NOMO-1 treated with dmso at 0.1 percent for 144 hours (cell line): ENCODE measurements around the gene TMEM271.

Experiments used
- DNase-seq: peaks from one replicate; lab custom pipeline; 2025; ENCODE audit not compliant: unreplicated experiment; lab: John Stamatoyannopoulos, UW

The TMEM271 gene

GRCh38 chr4:581753-582361, 5.8 kb upstream of the TMEM271 start:
- DNase-seq, result no peak

DNA sequence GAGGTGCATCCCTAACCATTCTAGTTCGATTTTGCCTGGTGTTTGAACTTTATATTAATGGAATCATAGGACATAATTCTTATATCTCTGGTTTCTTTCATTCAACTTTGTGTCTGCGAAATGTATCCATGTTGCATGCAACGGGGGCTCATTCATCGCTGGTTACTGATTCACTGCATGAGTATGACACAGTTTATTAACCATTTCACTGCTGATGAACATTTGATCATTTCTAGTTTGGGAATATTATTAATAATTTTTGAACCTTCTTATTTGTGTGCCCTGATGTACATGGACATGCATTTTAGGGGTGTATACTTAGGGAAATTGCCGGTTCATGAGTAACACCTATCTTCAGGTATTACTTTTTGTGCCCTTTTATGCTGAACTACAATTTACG, 5.1 kb upstream of the TMEM271 start:
- DNase-seq, result no peak

DNA sequence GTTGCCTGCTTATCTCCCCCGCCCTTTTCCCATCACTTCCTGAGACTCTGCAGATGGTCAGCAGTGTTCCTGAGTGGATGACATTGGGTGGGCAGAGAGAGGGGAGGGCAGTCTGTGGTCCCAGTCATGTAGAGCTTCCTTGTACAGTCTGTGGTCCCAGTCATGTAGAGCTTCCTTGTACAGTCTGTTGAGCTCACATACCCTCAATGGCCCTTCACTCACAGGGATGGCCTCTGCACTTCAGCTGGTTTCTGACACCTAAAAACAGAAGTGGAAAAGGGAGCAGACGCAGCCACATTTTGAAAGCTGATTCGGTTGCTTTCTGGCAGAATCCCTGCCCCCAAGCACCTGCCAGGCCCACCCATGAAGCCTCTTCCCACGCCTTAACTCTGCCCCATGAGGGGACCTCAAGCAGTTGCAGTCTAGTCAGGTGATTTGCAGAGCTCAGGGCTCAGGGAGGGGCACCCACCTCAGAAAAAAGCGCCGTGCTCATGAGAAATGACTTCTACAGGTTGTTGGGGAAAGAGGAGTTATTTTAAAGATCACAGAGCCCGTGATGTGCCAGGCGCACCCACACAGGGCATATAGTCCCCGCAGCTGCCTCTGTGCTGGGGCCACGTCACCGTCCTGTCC, 3.6 kb upstream of the TMEM271 start:
- DNase-seq, result no peak

DNA sequence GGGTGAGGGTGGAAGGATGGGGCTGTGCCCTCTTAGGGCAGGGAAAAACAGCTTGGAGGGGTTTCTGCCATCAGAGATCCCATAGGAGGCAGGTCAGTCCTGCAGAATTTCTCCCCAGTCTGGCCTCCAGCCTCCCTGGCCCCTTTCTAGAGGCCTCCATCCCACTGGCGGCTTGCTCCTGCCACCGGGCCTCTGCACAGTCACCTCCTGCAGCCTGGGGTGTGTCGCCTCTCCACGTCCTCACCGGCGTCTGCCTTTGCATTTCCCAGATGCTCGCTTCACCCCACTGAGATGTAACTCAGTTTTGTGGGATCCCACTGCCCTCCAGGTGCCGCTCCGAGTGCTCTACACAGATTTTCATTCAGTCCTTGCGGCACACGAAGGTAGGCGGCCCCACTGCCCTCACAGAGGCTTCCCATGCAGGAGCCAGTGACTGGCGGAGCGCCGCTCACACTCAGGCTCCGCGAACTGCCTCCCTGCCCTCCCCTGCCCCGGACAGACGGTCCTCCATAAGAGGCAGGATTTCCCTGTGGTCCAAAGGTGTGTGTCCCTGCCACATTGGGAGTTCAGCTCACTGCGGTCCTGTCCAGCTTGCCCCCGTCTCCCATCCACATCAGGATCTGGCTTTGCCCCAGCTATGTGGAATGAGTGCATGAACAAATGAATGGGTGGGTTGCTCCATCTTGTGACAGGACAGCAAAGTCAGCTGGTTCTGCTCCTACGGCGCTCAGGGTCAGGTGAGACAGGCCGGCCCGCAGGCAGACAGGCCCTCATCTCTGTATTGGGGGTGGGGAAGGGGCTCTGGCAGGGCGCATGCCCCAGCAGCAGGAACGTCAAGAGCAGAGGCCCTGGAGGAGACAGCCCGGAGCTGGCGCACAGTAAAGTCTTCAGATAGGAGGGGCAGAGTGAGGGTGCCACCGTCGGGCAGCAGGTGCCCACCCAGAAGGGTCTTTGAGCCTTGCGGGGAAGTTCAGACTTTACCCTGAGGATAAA, 2.7 kb upstream of the TMEM271 start:
- no peak for DNase-seq

DNA sequence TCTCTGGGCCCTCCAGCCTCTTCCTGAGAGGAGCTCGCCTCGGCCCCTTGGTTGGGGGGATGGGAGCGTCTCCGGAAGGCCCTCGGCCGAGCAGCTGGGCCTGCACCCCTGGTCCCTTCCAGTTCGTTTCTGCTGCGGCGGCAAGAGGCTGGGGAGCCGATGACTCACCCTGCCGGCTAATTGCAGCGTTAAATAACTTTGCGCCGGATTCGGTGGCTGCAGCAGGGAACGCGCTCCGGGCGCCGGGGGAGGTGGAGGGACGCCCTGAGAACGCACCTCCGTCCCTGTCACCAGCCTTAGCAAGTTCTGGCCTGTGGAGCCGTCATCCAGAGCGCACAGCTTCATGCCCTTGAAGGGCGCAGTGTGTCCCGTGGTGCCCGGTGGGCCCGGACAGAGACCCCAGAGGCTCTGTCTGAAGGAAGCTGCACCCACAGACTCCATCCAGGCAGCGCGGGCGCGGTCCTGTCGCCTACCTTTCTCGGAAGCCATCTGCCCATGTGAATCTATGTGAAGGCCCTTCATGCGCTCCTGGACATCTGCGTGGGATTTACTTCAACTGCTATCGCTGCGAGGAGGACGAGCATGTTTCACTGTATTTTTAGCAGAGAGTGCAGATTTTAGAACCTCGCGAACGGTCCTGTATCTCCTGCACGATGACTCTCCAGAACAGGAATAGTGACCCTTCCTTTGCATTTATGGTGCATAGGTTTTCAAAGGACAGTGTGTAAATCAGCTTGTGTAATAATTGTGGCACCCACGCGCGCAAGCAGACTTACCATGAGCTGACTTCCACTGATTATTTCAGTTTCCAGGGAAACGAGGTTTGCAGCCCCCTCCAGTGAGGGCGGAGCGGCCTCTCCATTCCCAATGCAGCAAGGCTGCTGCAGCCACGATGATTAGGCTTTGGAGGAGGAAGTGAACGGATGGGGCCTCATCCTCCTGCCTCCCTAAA, 1.7 kb upstream of the TMEM271 start:
- no peak for DNase-seq

- no peak for DNase-seq
These were observed 950 bp upstream of the TMEM271 start for GRCh38 chr4:576991-577498.

DNA sequence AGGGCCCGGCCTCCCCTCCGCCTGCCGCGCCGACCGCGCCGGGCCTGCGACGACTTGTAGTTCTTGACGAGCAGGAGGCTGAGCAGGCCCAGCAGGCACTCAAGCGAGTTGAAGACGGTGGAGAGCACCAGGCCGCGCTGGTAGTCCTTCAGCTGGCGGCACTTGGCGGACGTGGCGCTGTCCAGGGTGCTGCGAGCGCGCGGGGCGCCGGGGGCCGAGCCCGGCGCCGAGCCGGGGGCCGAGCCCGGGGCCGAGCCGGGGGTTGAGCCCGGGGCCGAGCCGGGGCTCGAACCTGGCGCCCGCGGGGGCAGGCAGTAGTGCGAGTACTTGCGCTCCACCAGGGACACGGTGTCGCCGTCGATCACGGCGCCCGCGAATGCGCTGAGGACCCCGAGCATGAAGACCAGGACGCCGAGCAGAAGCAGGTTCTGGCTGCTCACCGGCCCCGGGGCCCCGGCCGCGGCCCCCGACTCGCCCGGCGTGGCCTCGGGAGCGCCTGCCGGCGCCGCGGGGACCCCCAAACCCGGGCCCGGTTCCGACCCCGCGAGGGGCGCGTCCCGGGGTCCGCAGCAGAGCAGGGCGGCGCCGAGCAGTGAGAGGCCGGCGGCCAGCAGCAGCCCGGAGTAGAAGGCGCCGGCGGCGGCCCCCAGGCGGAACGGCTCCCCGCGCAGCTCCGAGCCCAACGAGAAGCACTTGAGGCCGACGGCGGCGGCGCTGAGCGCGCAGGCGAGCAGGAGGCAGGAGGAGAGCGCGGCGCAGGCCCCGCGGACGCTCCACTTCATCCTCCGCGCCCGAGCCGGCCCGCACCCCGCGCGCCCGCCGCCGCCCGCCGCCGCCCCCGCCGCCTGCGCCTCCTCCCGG, 584 bp downstream of the TMEM271 start:
- DNase-seq, result no peak

- no peak for DNase-seq
These were observed 1.5 kb downstream of the TMEM271 start for GRCh38 chr4:574346-575161.

- DNase-seq, result no peak
These were observed 2.8 kb downstream of the TMEM271 start for GRCh38 chr4:573122-573892.

GRCh38 chr4:572594-572993, 3.5 kb downstream of the TMEM271 start:
- no peak for DNase-seq

DNA sequence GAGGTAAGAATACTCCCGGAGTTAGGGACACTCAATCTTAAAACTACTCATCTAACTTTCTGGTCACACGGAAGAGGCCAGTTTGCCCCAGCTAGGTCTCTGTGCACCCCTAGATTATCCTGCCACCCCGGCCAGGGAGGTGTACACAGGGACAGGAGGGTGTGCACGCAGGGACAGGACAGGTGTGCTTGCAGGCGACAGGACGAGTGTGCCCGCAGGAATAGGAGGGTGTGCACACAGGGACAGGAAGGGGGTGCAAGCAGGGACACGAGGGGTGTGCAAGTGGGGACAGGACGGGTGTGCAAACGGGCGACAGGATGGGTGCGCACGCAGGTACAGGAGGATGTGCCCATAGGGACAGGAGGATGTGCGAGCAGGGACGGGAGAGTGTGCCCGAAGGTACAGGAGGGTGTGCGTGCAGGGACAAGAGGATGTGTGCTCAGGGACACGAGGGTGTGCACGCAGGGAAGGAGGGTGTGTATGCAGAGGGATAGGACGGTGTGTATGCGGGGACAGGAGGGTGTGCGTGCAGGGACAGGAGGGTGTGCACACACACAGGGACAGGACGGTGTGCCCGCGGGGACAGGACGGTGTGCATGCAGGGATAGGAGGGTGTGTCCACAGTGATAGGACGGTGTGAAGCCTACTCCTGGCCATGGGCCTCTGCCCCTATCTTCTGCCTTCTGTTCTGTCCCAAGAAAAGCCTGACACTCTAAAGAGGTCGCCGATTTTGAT, 4.1 kb downstream of the TMEM271 start:
- no peak for DNase-seq

DNA sequence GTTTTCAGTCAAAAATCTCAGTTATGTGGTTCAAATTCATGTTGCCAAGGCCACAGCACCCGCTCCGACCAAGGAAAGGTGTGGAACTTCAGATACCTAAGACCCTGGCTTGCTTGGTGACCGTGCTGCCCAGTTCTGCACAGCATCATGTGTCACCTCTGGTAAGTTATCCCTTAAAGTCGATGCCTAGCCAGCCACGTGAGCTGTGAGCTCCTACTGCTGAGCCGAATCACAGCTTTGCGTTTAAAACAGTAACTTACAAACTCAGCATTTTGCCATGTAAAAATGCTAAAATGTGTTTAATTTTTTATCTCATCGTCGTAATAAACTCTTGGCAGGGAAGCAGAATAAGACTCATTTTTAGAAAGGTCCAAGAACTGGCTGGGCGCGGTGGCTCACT, 5.3 kb downstream of the TMEM271 start:
- no peak for DNase-seq

- no peak for DNase-seq
These were observed 6.0 kb downstream of the TMEM271 start for GRCh38 chr4:569958-570667.

GRCh38 chr4:568962-569361, 7.1 kb downstream of the TMEM271 start:
- DNase-seq, result no peak

- DNase-seq, result no peak
These were observed 7.8 kb downstream of the TMEM271 start for GRCh38 chr4:568351-568652.

DNA sequence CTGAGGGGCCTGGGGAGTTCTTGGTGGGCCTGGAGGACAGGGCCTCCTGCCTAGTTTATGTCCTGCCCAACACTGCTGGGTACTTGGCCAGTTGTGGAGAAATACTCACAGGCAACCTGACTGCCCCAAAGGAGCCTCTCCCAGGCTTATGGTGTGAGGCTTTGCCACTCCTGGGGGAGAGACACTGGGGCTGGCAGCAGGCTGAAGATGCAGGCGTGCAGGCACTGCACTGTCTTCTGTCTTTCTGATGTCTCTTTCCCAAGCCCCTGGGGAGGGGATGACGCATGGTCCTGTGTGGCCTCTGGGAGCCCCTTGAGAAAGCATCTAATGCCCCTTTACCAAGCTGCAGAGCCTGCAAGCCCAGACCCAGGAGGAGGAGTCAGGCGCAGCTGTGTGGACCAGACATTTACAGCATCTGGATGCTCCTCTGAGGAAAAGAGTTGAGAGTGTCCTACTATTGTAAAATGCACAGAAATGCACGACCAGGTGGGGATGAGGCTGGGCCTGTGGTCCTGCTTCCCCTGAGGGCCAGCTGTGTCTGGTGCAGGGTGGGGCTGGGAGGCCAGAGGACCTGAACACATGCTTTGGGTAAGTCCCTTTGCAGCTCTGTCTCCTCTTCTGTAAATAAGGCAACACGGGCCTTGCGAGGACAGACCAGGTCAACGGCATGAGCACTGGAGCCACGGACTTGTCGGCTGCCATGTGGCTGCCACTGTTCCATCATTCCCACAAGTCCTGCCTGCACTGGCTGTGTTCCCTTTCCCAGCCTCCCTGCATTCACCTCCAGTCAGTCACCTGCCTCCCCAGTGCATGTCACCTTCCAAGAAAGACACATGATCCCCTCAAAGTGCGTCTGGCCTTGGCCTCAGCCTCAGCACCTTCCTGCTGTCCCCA, 8.4 kb downstream of the TMEM271 start:
- DNase-seq, result no peak
